ENCODE data around the gene DGUOK.
"Not testable (repeated sequence)": the region's sequence is repeated elsewhere in the genome, so short reads cannot be mapped to it uniquely, and the experiment has no call there.

DGUOK gene

DNA sequence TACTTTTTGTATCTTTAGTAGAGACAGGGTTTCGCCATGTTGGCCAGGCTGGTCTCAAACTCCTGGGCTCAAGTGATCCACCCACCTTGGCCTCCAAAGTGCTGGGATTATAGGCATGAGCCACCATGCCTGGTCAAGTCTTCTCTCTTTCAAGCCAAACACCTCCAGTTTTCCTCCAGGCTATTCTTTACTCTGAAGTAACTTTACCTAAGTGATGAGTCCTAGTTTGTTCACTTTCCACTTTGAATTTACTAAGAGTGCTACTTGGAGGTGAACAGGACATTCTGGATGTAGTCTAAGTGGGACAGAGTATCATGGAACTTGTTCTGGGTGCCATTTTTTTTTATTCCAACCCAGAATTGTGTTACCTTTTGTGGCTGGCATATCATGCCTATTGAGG is 13.4 kb downstream of the DGUOK start:
- H4K5ac ChIP-seq (ENCODE audit: low read length); H3K18ac ChIP-seq (ENCODE audit: low read length); H3K4me3 ChIP-seq (ENCODE audit: low read length); H3K27ac ChIP-seq (ENCODE audit: low read depth, low read length); H3K23ac ChIP-seq (ENCODE audit: low read length); H4K8ac ChIP-seq (ENCODE audit: low read depth, low read length); H3K4me2 ChIP-seq (ENCODE audit: low read length); H3K4me1 ChIP-seq (ENCODE audit: control insufficient read depth, low read depth, low read length); H2AK5ac ChIP-seq (ENCODE audit: low read length); H2BK15ac ChIP-seq (replicated peaks; ENCODE audit: low read depth); DNase-seq; H3K56ac ChIP-seq (ENCODE audit: low read length); H3K9ac ChIP-seq (ENCODE audit: low read length); H3K36me3 ChIP-seq (ENCODE audit: control insufficient read depth, insufficient read depth, low read length); H2BK5ac ChIP-seq (ENCODE audit: low read length); H3K27me3 ChIP-seq (ENCODE audit: insufficient read depth, low read length, poor library complexity); H3K4ac ChIP-seq (ENCODE audit: low read depth, low read length); H2BK120ac ChIP-seq (ENCODE audit: low read depth, low read length): not testable (repeated sequence)
- peaks cover 28% of the 10 kb centered on the region for H3K79me1 ChIP-seq (ENCODE audit: low read length)
- no CpG with 5 or more reads among the region's 1 CpG for WGBS (ENCODE audit: extremely low coverage, insufficient coverage, low lambda C conversion rate)
- peaks cover 41% of the 10 kb centered on the region for H3K79me2 ChIP-seq (ENCODE audit: control insufficient read depth, insufficient read depth, low read length)

GRCh38 chr2:73942664-73943063 is 16.0 kb downstream of the DGUOK start:
- peaks cover 30% of the 10 kb centered on the region for H3K79me2 ChIP-seq (ENCODE audit: control insufficient read depth, insufficient read depth, low read length)
- peaks cover 2% of the 10 kb centered on the region for H3K36me3 ChIP-seq (ENCODE audit: control insufficient read depth, insufficient read depth, low read length)
- H2BK5ac ChIP-seq (ENCODE audit: low read length) = no peak overlapping the region
- no peak overlapping the region for H3K9ac ChIP-seq (ENCODE audit: low read length)
- H3K56ac ChIP-seq (ENCODE audit: low read length) = no peak overlapping the region
- H3K4me1 ChIP-seq (ENCODE audit: control insufficient read depth, low read depth, low read length) = no peaks in the 10 kb centered on the region
- H4K5ac ChIP-seq (ENCODE audit: low read length) = no peak overlapping the region
- H2BK120ac ChIP-seq (ENCODE audit: low read depth, low read length) = no peak overlapping the region
- DNase-seq = no peak
- no peak overlapping the region for H3K23ac ChIP-seq (ENCODE audit: low read length)
- no peak overlapping the region for H3K18ac ChIP-seq (ENCODE audit: low read length)
- H3K4me2 ChIP-seq (ENCODE audit: low read length) = no peak overlapping the region
- H3K27ac ChIP-seq (ENCODE audit: low read depth, low read length) = no peak overlapping the region
- no CpG with 5 or more reads among the region's 2 CpGs for WGBS (ENCODE audit: extremely low coverage, insufficient coverage, low lambda C conversion rate)
- no peaks in the 10 kb centered on the region for H3K27me3 ChIP-seq (ENCODE audit: insufficient read depth, low read length, poor library complexity)
- H2BK15ac ChIP-seq (replicated peaks; ENCODE audit: low read depth) = no peak overlapping the region
- H3K4ac ChIP-seq (ENCODE audit: low read depth, low read length) = no peak overlapping the region
- no peak overlapping the region for H2AK5ac ChIP-seq (ENCODE audit: low read length)
- peaks cover 15% of the 10 kb centered on the region for H3K79me1 ChIP-seq (ENCODE audit: low read length)
- H4K8ac ChIP-seq (ENCODE audit: low read depth, low read length) = no peak overlapping the region
- H3K4me3 ChIP-seq (ENCODE audit: low read length) = no peak overlapping the region

GRCh38 chr2:73944714-73945113 is 18.0 kb downstream of the DGUOK start:
- H4K5ac ChIP-seq (ENCODE audit: low read length) = no peak overlapping the region
- no peak overlapping the region for H3K18ac ChIP-seq (ENCODE audit: low read length)
- no peak overlapping the region for H4K8ac ChIP-seq (ENCODE audit: low read depth, low read length)
- H3K79me2 ChIP-seq (ENCODE audit: control insufficient read depth, insufficient read depth, low read length) = peaks cover 19% of the 10 kb centered on the region
- H2BK15ac ChIP-seq (replicated peaks; ENCODE audit: low read depth) = no peak overlapping the region
- no peak overlapping the region for H3K4me3 ChIP-seq (ENCODE audit: low read length)
- no peak overlapping the region for H3K9ac ChIP-seq (ENCODE audit: low read length)
- WGBS (ENCODE audit: extremely low coverage, insufficient coverage, low lambda C conversion rate) = no CpG with 5 or more reads among the region's 4 CpGs
- H2BK120ac ChIP-seq (ENCODE audit: low read depth, low read length) = no peak overlapping the region
- H3K4me2 ChIP-seq (ENCODE audit: low read length) = no peak overlapping the region
- no peak for DNase-seq
- no peaks in the 10 kb centered on the region for H3K27me3 ChIP-seq (ENCODE audit: insufficient read depth, low read length, poor library complexity)
- no peak overlapping the region for H2BK5ac ChIP-seq (ENCODE audit: low read length)
- H3K23ac ChIP-seq (ENCODE audit: low read length) = no peak overlapping the region
- H3K79me1 ChIP-seq (ENCODE audit: low read length) = peaks cover 10% of the 10 kb centered on the region
- H3K4me1 ChIP-seq (ENCODE audit: control insufficient read depth, low read depth, low read length) = no peaks in the 10 kb centered on the region
- H2AK5ac ChIP-seq (ENCODE audit: low read length) = no peak overlapping the region
- peaks cover 2% of the 10 kb centered on the region for H3K36me3 ChIP-seq (ENCODE audit: control insufficient read depth, insufficient read depth, low read length)
- no peak overlapping the region for H3K27ac ChIP-seq (ENCODE audit: low read depth, low read length)
- no peak overlapping the region for H3K4ac ChIP-seq (ENCODE audit: low read depth, low read length)
- no peak overlapping the region for H3K56ac ChIP-seq (ENCODE audit: low read length)

DNA sequence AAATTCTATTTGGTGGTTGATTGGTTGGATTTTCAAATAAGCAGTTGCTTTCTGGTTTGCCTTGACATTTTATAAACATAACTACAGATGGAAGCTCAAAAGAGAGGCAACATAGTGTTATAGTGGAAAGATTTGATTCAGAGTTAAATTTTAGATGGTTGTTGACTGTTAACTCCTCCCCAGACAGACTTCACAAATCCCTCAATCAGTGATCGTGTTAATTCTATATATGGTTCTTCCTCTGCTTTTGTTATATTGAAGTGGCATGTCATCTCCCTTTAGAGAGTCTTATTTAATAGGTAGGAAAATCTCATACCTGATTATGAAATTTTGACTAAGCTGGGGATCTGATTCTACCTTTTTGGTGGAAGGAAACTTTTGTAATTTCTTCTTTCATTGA is 19.5 kb downstream of the DGUOK start:
- Histone ChIP-seq H3K36me3 (ENCODE audit: control insufficient read depth, insufficient read depth, low read length) (peaks cover 7% of the 10 kb centered on the region), H3K56ac (ENCODE audit: low read length) (no peak overlapping the region), H2BK15ac (replicated peaks; ENCODE audit: low read depth) (no peak overlapping the region), H2BK120ac (ENCODE audit: low read depth, low read length) (no peak overlapping the region), H3K18ac (ENCODE audit: low read length) (no peak overlapping the region), H3K79me2 (ENCODE audit: control insufficient read depth, insufficient read depth, low read length) (peaks cover 9% of the 10 kb centered on the region), H3K27ac (ENCODE audit: low read depth, low read length) (no peak overlapping the region), H3K23ac (ENCODE audit: low read length) (no peak overlapping the region), H2AK5ac (ENCODE audit: low read length) (no peak overlapping the region), H4K5ac (ENCODE audit: low read length) (no peak overlapping the region), H3K4me1 (ENCODE audit: control insufficient read depth, low read depth, low read length) (no peaks in the 10 kb centered on the region), H3K4me2 (ENCODE audit: low read length) (no peak overlapping the region), H3K4ac (ENCODE audit: low read depth, low read length) (no peak overlapping the region), H3K9ac (ENCODE audit: low read length) (no peak overlapping the region), H3K27me3 (ENCODE audit: insufficient read depth, low read length, poor library complexity) (no peaks in the 10 kb centered on the region), H2BK5ac (ENCODE audit: low read length) (no peak overlapping the region), H4K8ac (ENCODE audit: low read depth, low read length) (no peak overlapping the region), H3K4me3 (ENCODE audit: low read length) (no peak overlapping the region), H3K79me1 (ENCODE audit: low read length) (peaks cover 12% of the 10 kb centered on the region)
- no peak for DNase-seq
- no CpG with 5 or more reads among the region's 1 CpG for WGBS (ENCODE audit: extremely low coverage, insufficient coverage, low lambda C conversion rate)

GRCh38 chr2:73946666-73947065 is 20.0 kb downstream of the DGUOK start:
- H3K56ac ChIP-seq (ENCODE audit: low read length) = no peak overlapping the region
- no CpG with 5 or more reads among the region's 3 CpGs for WGBS (ENCODE audit: extremely low coverage, insufficient coverage, low lambda C conversion rate)
- no peak overlapping the region for H3K4ac ChIP-seq (ENCODE audit: low read depth, low read length)
- no peak overlapping the region for H3K4me3 ChIP-seq (ENCODE audit: low read length)
- no peak overlapping the region for H3K18ac ChIP-seq (ENCODE audit: low read length)
- H3K27me3 ChIP-seq (ENCODE audit: insufficient read depth, low read length, poor library complexity) = no peaks in the 10 kb centered on the region
- H3K23ac ChIP-seq (ENCODE audit: low read length) = no peak overlapping the region
- H2BK5ac ChIP-seq (ENCODE audit: low read length) = no peak overlapping the region
- peaks cover 14% of the 10 kb centered on the region for H3K79me1 ChIP-seq (ENCODE audit: low read length)
- H3K4me2 ChIP-seq (ENCODE audit: low read length) = no peak overlapping the region
- no peak overlapping the region for H3K27ac ChIP-seq (ENCODE audit: low read depth, low read length)
- H2BK15ac ChIP-seq (replicated peaks; ENCODE audit: low read depth) = no peak overlapping the region
- no peak overlapping the region for H2AK5ac ChIP-seq (ENCODE audit: low read length)
- H3K36me3 ChIP-seq (ENCODE audit: control insufficient read depth, insufficient read depth, low read length) = peaks cover 7% of the 10 kb centered on the region
- no peak overlapping the region for H3K9ac ChIP-seq (ENCODE audit: low read length)
- no peak overlapping the region for H4K5ac ChIP-seq (ENCODE audit: low read length)
- H3K79me2 ChIP-seq (ENCODE audit: control insufficient read depth, insufficient read depth, low read length) = peaks cover 9% of the 10 kb centered on the region
- H3K4me1 ChIP-seq (ENCODE audit: control insufficient read depth, low read depth, low read length) = no peaks in the 10 kb centered on the region
- H4K8ac ChIP-seq (ENCODE audit: low read depth, low read length) = no peak overlapping the region
- no peak overlapping the region for H2BK120ac ChIP-seq (ENCODE audit: low read depth, low read length)
- DNase-seq = no peak

- H3K27ac ChIP-seq (ENCODE audit: low read depth, low read length) = no peak overlapping the region
- no peaks in the 10 kb centered on the region for H3K27me3 ChIP-seq (ENCODE audit: insufficient read depth, low read length, poor library complexity)
- H3K79me1 ChIP-seq (ENCODE audit: low read length) = peaks cover 14% of the 10 kb centered on the region
- H2BK120ac ChIP-seq (ENCODE audit: low read depth, low read length) = no peak overlapping the region
- no peak overlapping the region for H2AK5ac ChIP-seq (ENCODE audit: low read length)
- no peak overlapping the region for H3K4ac ChIP-seq (ENCODE audit: low read depth, low read length)
- DNase-seq = no peak
- no peak overlapping the region for H3K23ac ChIP-seq (ENCODE audit: low read length)
- no peak overlapping the region for H3K9ac ChIP-seq (ENCODE audit: low read length)
- WGBS (ENCODE audit: extremely low coverage, insufficient coverage, low lambda C conversion rate) = no CpG with 5 or more reads among the region's 5 CpGs
- no peak overlapping the region for H3K4me3 ChIP-seq (ENCODE audit: low read length)
- no peak overlapping the region for H2BK5ac ChIP-seq (ENCODE audit: low read length)
- no peak overlapping the region for H3K18ac ChIP-seq (ENCODE audit: low read length)
- no peak overlapping the region for H4K8ac ChIP-seq (ENCODE audit: low read depth, low read length)
- H3K4me1 ChIP-seq (ENCODE audit: control insufficient read depth, low read depth, low read length) = no peaks in the 10 kb centered on the region
- H4K5ac ChIP-seq (ENCODE audit: low read length) = no peak overlapping the region
- H2BK15ac ChIP-seq (replicated peaks; ENCODE audit: low read depth) = no peak overlapping the region
- peaks cover 9% of the 10 kb centered on the region for H3K79me2 ChIP-seq (ENCODE audit: control insufficient read depth, insufficient read depth, low read length)
- peaks cover 9% of the 10 kb centered on the region for H3K36me3 ChIP-seq (ENCODE audit: control insufficient read depth, insufficient read depth, low read length)
- H3K56ac ChIP-seq (ENCODE audit: low read length) = no peak overlapping the region
- no peak overlapping the region for H3K4me2 ChIP-seq (ENCODE audit: low read length)
These were observed 20.8 kb downstream of the DGUOK start for GRCh38 chr2:73947412-73948018.
